BLaER1 treated with 17β-estradiol and CSF1 and Interleukin-3, amounts not matched to agents 10 nM and 100 nM (cell line): ENCODE data around the gene HMGCLL1.

Experiments
- H3K27ac ChIP-seq, 11 experiments: shearing (Covaris generic); formaldehyde crosslinking; 2 replicates each; pipeline ENCODE4 v1.8.1; 2022
- H3K27me3 ChIP-seq, 11 experiments: shearing (Covaris generic); formaldehyde crosslinking; 2 replicates each; pipeline ENCODE4 v1.8.1; 2022
- H3K36me3 ChIP-seq, 11 experiments: shearing (Covaris generic); formaldehyde crosslinking; 2 replicates each; pipeline ENCODE4 v1.8.1; 2022
- H3K4me1 ChIP-seq, 10 experiments: shearing (Covaris generic); formaldehyde crosslinking; 2 replicates each; pipeline ENCODE4 v1.8.1; 2022
- H3K4me2 ChIP-seq, 11 experiments: shearing (Covaris generic); formaldehyde crosslinking; 2 replicates each; pipeline ENCODE4 v1.8.1; 2022
- H3K4me3 ChIP-seq, 10 experiments: shearing (Covaris generic); formaldehyde crosslinking; 2 replicates each; pipeline ENCODE4 v1.8.1; 2022
- H3K9ac ChIP-seq, 11 experiments: shearing (Covaris generic); formaldehyde crosslinking; 2 replicates each; pipeline ENCODE4 v1.8.1; 2022
- H3K9me3 ChIP-seq, 11 experiments: shearing (Covaris generic); formaldehyde crosslinking; replicated peaks in 1 of 11; 2 replicates each; pipeline ENCODE4 v1.8.1; 2022
- H4K20me1 ChIP-seq, 11 experiments: shearing (Covaris generic); formaldehyde crosslinking; 2 replicates each; pipeline ENCODE4 v1.8.1; 2022
- Cebpa-rat ChIP-seq, 11 experiments: shearing (Covaris generic); IDR thresholded peaks; 2 replicates each; pipeline ENCODE4 v1.8.1; 2022

HMGCLL1 gene

DNA sequence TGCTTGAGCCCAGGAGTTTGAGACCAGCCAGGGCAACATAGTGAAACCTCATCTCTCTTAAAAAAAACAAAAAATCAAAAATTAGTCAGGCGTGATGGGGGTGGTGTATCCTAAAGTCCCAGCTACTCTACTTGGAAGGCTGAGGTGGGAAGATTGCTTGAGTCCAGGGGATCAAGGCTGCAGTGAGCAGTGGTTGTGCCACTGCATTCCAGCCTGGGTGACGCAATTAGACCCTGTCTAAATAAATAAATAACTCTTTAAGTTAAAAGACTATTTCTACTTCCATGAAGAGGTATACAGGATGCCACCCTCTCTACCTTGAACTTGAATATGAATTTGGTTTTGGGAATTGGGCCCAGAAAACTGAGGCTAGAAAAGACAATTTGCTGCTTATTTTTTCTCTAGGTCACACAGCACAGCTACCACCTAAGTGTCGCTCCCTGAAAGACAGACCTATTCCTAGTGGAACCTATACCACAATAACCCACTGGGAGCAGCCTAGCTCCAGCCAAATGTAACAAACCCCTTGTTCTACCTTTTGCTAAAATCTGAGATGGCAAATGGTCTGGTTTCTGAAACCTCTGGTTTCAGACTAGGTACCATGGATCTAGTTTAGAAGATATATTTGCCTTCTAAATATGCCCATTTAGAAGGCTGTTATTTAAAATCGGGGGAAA lies 35.2 kb downstream of the HMGCLL1 start:
- H3K36me3 ChIP-seq: no peaks in the 10 kb centered on the region
- H4K20me1 ChIP-seq: no peaks in the 10 kb centered on the region
- no peaks in the 10 kb centered on the region for H3K9me3 ChIP-seq
- no peak overlapping the region for H3K4me2 ChIP-seq
- no peak overlapping the region for H3K4me3 ChIP-seq
- no peaks in the 10 kb centered on the region for H3K4me1 ChIP-seq
- H3K9ac ChIP-seq: no peak overlapping the region
- H3K27me3 ChIP-seq: no peaks in the 10 kb centered on the region
- no peak overlapping the region for H3K27ac ChIP-seq
- TF ChIP-seq Cebpa-rat (IDR thresholded peaks at IDR 0.05): no peak

DNA sequence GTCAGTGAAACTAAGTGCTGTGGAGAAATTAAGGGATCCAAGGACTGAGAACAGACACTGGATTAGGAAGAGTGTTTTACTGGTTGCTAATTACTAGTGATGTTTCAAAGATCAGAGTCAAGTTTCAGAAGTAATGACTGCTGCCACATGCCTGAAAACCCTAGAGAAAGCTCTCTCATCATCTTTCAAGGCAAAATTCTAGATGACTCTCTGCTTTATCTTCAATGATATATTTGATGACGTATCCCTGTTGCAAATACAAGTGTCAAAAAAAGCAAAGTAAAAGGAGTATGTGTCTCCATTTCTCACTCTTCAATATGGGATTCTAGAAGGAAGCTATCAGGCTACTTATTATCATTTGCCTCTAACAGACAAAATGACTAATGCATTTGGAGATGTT lies 38.0 kb downstream of the HMGCLL1 start:
- Histone ChIP-seq H3K27ac (no peak overlapping the region), H3K27me3 (no peaks in the 10 kb centered on the region), H3K4me3 (no peak overlapping the region), H3K4me1 (no peaks in the 10 kb centered on the region), H3K36me3 (no peaks in the 10 kb centered on the region), H3K9ac (no peak overlapping the region), H3K9me3 (no peaks in the 10 kb centered on the region), H4K20me1 (no peaks in the 10 kb centered on the region), H3K4me2 (no peak overlapping the region)
- TF ChIP-seq Cebpa-rat (IDR thresholded peaks at IDR 0.05): no peak

DNA sequence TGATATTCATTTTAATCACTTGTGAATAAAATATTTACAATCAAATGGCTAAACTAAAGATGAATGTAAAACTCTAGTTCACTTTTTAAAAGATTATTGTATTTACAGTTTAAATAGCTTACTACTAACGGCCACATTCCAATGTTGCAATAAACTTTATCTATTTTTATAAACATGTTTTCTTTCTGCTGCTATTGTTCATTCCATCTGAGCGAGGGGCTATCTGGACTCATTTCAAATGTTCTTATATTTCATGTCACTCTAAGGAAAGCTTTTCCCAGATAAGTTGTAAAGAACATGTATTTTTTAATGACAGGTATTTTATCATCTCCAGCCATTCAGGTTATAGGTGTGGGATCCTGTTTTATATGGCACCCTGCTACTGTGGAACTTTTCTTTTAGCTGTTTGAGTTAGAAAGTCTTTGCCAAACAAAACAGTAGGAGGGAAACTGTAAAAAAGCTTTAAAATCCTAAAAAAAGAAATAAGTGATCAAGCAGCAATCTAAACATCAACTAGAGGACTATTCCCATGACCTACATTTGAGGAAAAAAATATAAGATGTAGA lies 42.5 kb downstream of the HMGCLL1 start:
- Histone ChIP-seq H4K20me1 (no peaks in the 10 kb centered on the region), H3K4me2 (no peak overlapping the region), H3K36me3 (no peaks in the 10 kb centered on the region), H3K9ac (no peak overlapping the region), H3K4me3 (no peak overlapping the region), H3K27me3 (no peaks in the 10 kb centered on the region), H3K9me3 (no peaks in the 10 kb centered on the region), H3K4me1 (no peaks in the 10 kb centered on the region), H3K27ac (no peak overlapping the region)
- TF ChIP-seq Cebpa-rat (IDR thresholded peaks at IDR 0.05): no peak

DNA sequence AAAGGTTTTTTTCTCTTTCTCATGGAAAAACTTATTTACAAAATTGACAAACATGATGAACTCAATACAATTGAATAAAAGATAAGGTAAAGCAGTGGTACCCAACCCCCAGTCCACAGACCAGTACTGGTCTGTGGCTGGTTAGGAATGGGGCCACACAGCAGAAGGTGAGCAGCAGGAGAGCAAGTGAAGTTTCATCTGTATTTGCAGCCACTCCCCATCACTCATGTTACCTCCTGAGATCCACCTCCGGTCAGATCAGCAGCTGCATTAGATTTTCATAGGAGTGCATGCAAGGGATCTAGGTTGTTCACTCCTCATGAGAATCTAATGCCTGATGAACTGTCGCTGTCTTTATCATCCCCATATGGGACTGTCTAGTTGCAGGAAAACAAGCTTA lies 47.5 kb downstream of the HMGCLL1 start:
- no peak overlapping the region for H3K4me2 ChIP-seq
- no peak overlapping the region for H3K9ac ChIP-seq
- no peaks in the 10 kb centered on the region for H3K36me3 ChIP-seq

DNA sequence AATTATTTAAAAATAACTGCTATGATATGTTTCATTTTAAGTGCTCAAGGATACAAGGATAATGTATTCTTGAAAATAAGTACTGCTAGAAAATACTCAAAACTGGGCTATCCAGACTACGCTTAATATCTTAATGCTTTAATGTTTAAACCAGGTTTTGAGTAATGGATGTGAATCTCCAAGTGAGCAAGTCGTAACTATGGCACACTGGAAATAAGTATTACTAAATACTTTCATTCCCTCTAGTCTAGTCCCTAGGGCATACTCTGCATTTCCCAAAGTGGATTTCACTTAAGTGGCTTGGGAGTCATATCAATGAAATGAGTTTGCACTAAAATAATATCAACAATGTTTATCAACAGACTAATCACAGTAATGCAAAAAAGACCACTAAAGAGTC lies 48.1 kb downstream of the HMGCLL1 start:
- Histone ChIP-seq H4K20me1 (no peaks in the 10 kb centered on the region), H3K27me3 (no peaks in the 10 kb centered on the region), H3K4me2 (no peak overlapping the region), H3K9ac (no peak overlapping the region), H3K4me1 (no peaks in the 10 kb centered on the region), H3K4me3 (no peak overlapping the region), H3K9me3 (no peaks in the 10 kb centered on the region), H3K27ac (no peak overlapping the region), H3K36me3 (no peaks in the 10 kb centered on the region)
- no peak for TF ChIP-seq Cebpa-rat (IDR thresholded peaks at IDR 0.05)

More for the DNA sequence above, 47.5 kb downstream of the HMGCLL1 start:
- no peaks in the 10 kb centered on the region for H4K20me1 ChIP-seq
- no peaks in the 10 kb centered on the region for H3K9me3 ChIP-seq
- no peak overlapping the region for H3K4me3 ChIP-seq
- no peak overlapping the region for H3K27ac ChIP-seq
- H3K4me1 ChIP-seq: no peaks in the 10 kb centered on the region
- no peak for TF ChIP-seq Cebpa-rat (IDR thresholded peaks at IDR 0.05)
- no peaks in the 10 kb centered on the region for H3K27me3 ChIP-seq

DNA sequence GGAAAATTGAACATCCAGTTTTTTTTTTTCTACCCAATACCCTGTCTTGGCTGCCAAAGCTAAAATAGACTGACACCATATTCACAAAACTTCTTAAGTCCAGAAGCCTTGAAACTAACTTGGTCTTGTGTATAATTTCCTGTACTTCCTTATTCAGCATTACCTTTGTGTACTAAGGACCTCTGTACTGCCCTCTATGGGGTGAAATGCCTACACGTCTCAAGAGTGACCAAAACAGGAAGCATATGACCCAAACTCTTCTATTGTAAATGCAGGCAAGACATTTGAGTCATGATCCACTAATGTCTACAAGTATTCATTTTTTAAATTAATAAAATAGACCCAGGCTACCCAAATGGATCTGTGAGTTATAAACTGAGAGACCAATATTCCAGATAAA lies 50.4 kb downstream of the HMGCLL1 start:
- H3K36me3 ChIP-seq: no peaks in the 10 kb centered on the region
- H3K4me3 ChIP-seq: no peak overlapping the region
- H3K27ac ChIP-seq: no peak overlapping the region
- no peaks in the 10 kb centered on the region for H3K27me3 ChIP-seq
- no peaks in the 10 kb centered on the region for H4K20me1 ChIP-seq
- H3K4me2 ChIP-seq: no peak overlapping the region
- H3K9ac ChIP-seq: no peak overlapping the region
- H3K4me1 ChIP-seq: no peaks in the 10 kb centered on the region
- H3K9me3 ChIP-seq: no peaks in the 10 kb centered on the region
- TF ChIP-seq Cebpa-rat (IDR thresholded peaks at IDR 0.05): no peak

DNA sequence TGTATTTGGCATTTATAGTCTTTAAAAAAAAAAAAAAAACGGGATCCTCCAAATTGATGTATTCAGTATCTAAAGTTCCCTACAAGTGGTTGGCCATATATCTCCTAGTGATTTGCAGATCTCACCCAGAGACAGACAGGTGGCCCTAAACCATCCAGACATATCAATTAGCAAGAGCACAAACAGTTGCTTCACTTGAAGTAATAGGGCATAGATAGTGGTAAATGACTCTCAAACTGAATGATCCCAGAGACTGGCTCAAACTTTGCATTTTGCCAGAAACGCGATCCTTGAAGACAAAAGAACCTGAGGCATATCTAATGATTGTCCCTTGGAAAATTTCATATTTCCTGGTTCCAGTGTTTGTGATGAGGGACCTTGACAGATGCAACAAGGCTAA lies 54.6 kb downstream of the HMGCLL1 start:
- no peak overlapping the region for H3K4me2 ChIP-seq
- TF ChIP-seq Cebpa-rat (IDR thresholded peaks at IDR 0.05): no peak
- no peak overlapping the region for H3K9ac ChIP-seq

DNA sequence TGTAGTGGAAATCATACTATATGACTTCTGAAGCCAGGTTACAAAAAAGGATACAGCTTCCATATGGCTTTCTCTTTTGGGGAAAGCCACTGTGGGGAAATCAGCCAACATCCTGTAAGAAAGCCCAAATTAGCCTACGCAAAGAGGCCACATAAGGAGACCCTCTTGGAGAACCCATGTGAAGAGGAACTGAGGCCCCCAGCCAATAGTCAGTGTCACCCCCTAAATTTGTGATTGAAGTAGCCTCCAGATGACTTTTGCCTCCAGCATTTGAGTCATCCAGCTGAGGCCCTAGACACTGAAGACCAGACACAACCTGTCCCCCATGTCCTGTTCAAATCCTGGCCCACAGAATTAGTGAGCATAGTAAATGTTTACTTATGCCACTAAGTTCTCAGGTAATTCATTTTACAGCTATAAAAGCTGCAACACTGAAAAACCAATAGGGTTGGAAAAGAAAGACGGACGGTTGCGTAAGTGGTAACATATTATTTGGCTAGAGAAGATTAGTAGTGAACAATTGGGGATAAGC lies 60.4 kb downstream of the HMGCLL1 start:
- H3K4me3 ChIP-seq: no peak overlapping the region
- H3K9ac ChIP-seq: no peak overlapping the region
- no peaks in the 10 kb centered on the region for H3K9me3 ChIP-seq
- no peaks in the 10 kb centered on the region for H4K20me1 ChIP-seq
- H3K36me3 ChIP-seq: no peaks in the 10 kb centered on the region
- no peak overlapping the region for H3K27ac ChIP-seq
- no peak for TF ChIP-seq Cebpa-rat (IDR thresholded peaks at IDR 0.05)
- no peaks in the 10 kb centered on the region for H3K27me3 ChIP-seq
- no peaks in the 10 kb centered on the region for H3K4me1 ChIP-seq
- H3K4me2 ChIP-seq: no peak overlapping the region

More for the DNA sequence above, 54.6 kb downstream of the HMGCLL1 start:
- Histone ChIP-seq H3K36me3 (no peaks in the 10 kb centered on the region), H3K27me3 (no peaks in the 10 kb centered on the region), H3K4me3 (no peak overlapping the region), H4K20me1 (no peaks in the 10 kb centered on the region), H3K9me3 (no peaks in the 10 kb centered on the region), H3K4me1 (no peaks in the 10 kb centered on the region), H3K27ac (no peak overlapping the region)

DNA sequence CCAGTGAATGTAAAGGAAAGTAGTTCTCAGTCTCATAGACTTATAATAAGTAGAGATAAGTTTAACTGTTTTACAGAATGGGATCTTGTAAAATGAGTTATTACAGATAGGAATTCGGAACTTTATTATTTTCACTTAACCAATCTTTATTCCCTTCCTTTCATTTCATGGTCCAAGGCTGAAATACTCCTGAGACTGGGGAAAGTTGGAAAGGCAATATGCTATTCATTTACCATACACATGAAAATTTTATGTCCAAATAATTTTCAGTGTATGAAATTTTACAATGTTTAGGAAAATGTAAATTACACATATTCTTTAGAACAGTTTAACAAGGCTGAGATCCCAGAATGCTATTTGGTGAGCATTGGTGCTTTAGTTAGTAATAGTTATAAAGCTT lies 62.3 kb downstream of the HMGCLL1 start:
- no peaks in the 10 kb centered on the region for H3K4me1 ChIP-seq
- no peaks in the 10 kb centered on the region for H4K20me1 ChIP-seq
- no peak for TF ChIP-seq Cebpa-rat (IDR thresholded peaks at IDR 0.05)
- H3K9me3 ChIP-seq: no peaks in the 10 kb centered on the region
- no peak overlapping the region for H3K4me2 ChIP-seq
- H3K9ac ChIP-seq: no peak overlapping the region
- no peak overlapping the region for H3K4me3 ChIP-seq
- no peak overlapping the region for H3K27ac ChIP-seq
- no peaks in the 10 kb centered on the region for H3K27me3 ChIP-seq
- H3K36me3 ChIP-seq: no peaks in the 10 kb centered on the region

DNA sequence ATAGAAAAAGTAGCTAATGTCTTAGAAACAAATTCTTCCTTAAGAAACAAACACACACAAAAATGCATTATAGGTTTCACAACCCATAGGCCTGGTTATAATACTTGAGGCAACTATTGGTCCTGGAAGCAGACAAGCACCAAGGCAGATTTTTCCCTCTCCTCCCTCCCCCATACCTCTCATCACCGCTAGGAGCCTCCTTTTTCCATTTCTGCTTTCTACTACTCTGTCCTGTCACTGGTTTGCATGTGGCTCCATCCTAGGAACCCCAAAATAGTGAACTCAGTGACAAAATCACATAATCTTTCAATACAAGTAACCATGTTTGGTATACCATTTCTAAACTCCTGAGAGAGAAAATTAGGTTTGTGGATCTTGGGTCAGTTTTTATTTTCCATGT lies 66.1 kb downstream of the HMGCLL1 start:
- H3K36me3 ChIP-seq: no peaks in the 10 kb centered on the region
- no peaks in the 10 kb centered on the region for H3K27me3 ChIP-seq
- no peak overlapping the region for H3K4me2 ChIP-seq
- no peak overlapping the region for H3K27ac ChIP-seq
- H3K4me1 ChIP-seq: no peaks in the 10 kb centered on the region
- H3K9ac ChIP-seq: no peak overlapping the region
- no peaks in the 10 kb centered on the region for H3K9me3 ChIP-seq
- H3K4me3 ChIP-seq: no peak overlapping the region
- H4K20me1 ChIP-seq: no peaks in the 10 kb centered on the region
- no peak for TF ChIP-seq Cebpa-rat (IDR thresholded peaks at IDR 0.05)
